AG09309 (cell line): ENCODE data around the gene KLF17.
A peak's percentile ranks its signal among the peaks of the same experiment; 100 is the strongest.
"Not testable (repeated sequence)": the region's sequence is repeated elsewhere in the genome, so short reads cannot be mapped to it uniquely, and the experiment has no call there.

ENCODE experiments used
- DNase-seq: peaks from one replicate; pipeline ENCODE4 v3.0.0-alpha.2; 2010; ENCODE audit warnings: low read depth
- H3K4me3 ChIP-seq: 2 replicates; pipeline ENCODE4 v1.5.1; 2011; ENCODE audit warnings: mild to moderate bottlenecking, low read depth, low read length, moderate library complexity; ENCODE audit not compliant: control insufficient read depth
- TF ChIP-seq, protein P1 (sequence below): IDR thresholded peaks from 2 replicates; pipeline ENCODE4 v1.5.1; 2011; ENCODE audit warnings: mild to moderate bottlenecking, low read depth, low read length, inconsistent platforms; ENCODE audit not compliant: insufficient read depth, control insufficient read depth; ENCODE audit errors: missing control alignments

The KLF17 gene

DNA sequence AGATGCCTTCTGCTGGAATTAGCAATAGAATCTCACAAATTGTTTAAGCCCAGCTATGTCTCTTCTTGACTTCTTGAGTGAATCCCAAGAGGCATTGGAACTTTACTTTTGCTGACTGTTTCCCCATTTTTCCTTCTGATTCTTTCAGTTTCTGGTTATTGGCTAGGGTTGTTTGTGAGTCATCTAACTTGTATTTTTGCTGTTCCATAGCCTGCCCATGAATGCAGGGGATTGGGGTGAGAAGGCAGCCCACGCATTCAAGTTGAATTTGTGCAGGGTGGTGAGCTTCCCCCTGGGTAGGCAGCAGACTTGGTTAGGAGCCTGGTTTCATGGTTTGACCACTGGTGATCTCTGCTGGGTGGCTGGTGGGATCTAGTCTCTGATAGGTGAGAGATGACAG, 10.4 kb upstream of the KLF17 start:
- DNase-seq = peak; percentile 13
- H3K4me3 ChIP-seq = no peak overlapping the region
- TF ChIP-seq, protein P1, sequence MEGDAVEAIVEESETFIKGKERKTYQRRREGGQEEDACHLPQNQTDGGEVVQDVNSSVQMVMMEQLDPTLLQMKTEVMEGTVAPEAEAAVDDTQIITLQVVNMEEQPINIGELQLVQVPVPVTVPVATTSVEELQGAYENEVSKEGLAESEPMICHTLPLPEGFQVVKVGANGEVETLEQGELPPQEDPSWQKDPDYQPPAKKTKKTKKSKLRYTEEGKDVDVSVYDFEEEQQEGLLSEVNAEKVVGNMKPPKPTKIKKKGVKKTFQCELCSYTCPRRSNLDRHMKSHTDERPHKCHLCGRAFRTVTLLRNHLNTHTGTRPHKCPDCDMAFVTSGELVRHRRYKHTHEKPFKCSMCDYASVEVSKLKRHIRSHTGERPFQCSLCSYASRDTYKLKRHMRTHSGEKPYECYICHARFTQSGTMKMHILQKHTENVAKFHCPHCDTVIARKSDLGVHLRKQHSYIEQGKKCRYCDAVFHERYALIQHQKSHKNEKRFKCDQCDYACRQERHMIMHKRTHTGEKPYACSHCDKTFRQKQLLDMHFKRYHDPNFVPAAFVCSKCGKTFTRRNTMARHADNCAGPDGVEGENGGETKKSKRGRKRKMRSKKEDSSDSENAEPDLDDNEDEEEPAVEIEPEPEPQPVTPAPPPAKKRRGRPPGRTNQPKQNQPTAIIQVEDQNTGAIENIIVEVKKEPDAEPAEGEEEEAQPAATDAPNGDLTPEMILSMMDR = no peak

DNA sequence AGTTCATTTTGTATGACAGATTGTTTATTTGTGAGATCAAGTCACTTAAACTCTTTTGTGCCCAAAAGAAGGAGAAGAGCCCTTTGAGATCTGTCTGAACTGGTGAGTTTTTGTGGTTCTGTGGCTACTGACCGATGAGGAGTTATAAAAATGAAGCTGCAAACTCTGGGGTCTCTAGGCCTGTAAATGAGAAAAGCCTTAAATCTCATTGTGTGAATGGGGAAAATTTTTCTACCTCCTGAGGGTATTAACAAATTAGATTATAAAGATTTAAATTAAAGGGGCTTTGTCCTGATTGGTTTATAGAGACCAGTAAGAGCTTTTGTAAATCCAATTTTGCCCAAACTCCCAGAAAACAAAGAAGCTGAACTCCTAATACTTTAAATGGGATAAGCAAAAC, 9.7 kb upstream of the KLF17 start:
- no peak overlapping the region for H3K4me3 ChIP-seq
- DNase-seq = no peak
- TF ChIP-seq, protein P1 = no peak

DNA sequence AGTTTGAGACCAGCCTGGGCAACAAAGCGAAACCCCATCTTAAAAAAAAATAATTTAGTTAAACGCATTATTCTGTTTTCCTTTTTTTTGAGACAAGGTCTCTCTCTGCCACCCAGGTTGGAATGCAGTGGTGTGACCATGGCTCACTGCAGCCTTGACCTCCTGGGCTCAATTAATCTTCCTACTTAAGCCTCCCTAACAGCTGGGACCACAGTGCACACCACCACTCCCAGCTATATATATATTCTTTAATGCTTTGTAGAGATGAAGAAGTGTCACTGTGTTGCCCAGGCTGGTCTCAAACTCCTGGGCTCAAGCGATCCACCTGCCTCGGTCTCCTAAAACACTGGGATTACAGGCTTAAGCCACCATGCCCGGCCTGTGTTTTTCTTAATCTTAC, 7.7 kb upstream of the KLF17 start:
- no peak for DNase-seq
- H3K4me3 ChIP-seq = no peak overlapping the region
- TF ChIP-seq, protein P1 = no peak

DNA sequence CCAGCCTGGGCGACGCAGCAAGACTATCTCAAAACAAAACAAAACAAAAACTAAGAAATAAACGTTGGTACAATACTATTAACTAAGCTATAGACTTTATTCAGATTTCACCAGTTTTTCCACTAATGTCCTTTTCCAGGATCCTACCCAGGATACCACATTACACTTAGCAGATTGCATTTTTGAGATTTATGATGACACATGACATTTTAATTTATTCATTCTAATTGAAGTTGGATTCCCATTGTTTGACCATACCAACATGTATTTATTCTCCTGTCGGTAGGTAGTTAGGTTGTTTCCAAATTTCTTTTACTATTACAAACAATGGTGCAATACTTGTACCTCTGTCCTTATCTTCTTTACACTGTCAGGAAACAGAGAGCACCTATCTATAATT, 6.8 kb upstream of the KLF17 start:
- DNase-seq = no peak
- TF ChIP-seq, protein P1 = no peak
- H3K4me3 ChIP-seq = no peak overlapping the region

DNA sequence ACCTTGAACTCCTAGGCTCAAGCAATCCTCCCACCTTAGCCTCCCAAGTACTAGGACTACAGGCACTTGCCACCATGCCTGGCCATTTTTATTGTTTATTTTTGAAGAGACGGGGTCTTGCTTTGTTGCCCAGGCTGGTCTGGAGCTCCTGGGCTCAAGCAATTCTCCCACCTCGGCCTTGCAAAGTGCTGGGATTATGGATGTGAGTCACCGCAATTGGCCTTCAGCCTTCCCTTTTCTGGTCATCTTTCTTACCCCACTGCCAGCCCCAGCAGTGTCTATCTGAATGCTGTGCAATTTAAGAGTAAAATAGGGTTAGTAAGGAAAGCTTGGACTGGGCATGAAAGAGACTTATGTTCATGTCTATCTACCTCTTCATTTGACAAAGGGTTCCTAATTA, 6.1 kb upstream of the KLF17 start:
- H3K4me3 ChIP-seq = no peak overlapping the region
- TF ChIP-seq, protein P1 = no peak
- DNase-seq = peak; percentile 5

DNA sequence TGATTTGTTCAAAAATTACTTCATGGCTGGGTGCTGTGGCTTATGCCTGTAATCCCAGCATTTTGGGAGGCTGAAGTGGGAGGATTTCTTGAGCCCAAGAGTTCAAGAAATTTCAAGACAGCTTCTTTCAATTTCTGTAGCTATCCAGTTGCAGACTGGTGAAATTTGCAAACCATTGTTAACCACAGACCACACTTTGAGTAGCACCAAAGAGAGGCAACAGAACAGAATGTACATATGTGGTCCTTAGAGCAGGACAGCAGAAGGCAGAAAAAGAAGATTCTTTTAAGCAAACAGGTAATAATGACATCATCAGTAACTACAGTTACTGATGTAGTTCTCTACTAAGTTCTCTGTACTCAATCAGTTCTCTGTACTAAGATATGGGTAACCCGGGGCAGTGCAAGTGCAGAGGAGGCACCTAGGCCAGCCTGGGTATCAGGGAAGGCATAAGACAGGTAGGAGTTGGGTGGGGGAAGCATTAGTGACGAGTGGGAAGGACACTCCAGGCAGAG, 5.5 kb upstream of the KLF17 start:
- no peak overlapping the region for H3K4me3 ChIP-seq
- TF ChIP-seq, protein P1 = no peak
- DNase-seq = no peak

DNA sequence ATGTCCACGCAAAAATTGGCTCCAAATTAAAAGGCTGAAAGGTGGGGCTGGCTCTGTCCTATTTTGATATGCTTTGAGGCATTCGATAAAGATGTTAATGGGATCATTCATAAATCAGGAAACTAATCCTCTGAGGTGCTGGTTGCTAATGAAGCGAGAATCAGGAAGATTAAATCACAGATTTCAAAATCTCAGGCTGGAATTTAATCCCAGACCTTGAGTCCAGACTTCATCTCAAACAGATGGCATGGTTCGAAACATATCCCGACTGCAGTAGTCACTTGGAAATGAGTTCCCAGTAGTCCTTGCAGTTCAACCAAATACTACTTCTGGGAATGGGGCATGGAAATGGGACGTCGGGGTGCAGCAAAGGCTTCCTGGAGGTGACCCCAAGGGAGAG, 4.5 kb upstream of the KLF17 start:
- TF ChIP-seq, protein P1 = no peak
- no peak for DNase-seq
- no peak overlapping the region for H3K4me3 ChIP-seq

DNA sequence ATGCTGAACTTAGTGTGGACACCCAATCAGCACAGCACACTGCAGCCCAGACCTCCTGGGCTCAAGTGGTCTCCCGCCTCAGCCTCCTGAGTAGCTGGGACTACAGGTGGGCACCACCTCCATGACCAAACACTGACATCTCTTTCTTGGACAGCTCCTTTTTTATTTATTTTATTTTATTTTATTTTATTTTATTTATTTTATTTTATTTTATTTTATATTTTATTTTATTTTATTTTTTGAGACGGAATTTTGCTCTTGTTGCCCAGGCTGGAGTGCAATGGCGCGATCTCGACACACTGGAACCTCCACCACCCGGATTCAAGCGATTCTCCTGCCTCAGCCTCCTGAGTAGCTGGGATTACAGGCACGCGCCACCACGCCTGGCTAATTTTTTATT, 1.3 kb upstream of the KLF17 start:
- H3K4me3 ChIP-seq, DNase-seq: not testable (repeated sequence)
